GM15510 (cell line): Measurements from ENCODE around the gene PAM.

Source experiments
- POLR2A ChIP-seq: IDR thresholded peaks from 3 replicates; pipeline ENCODE4 v1.6.1; 2011; ENCODE audit warnings: borderline replicate concordance; ENCODE audit not compliant: insufficient read length; ENCODE audit errors: extremely low read depth

PAM gene

GRCh38 chr5:102789469-102789868 lies 34.4 kb downstream of the PAM start:
- TF ChIP-seq POLR2A: no peak

GRCh38 chr5:102790748-102791147 lies 35.6 kb downstream of the PAM start:
- no peak for TF ChIP-seq POLR2A

GRCh38 chr5:102792705-102793104 lies 37.6 kb downstream of the PAM start:
- TF ChIP-seq POLR2A: no peak

- TF ChIP-seq POLR2A: no peak
Measured at GRCh38 chr5:102794047-102794446, 38.9 kb downstream of the PAM start.

GRCh38 chr5:102794677-102795331 lies 39.7 kb downstream of the PAM start:
- no peak for TF ChIP-seq POLR2A

- TF ChIP-seq POLR2A: no peak
Measured at GRCh38 chr5:102795526-102795925, 40.4 kb downstream of the PAM start.

- no peak for TF ChIP-seq POLR2A
Measured at GRCh38 chr5:102796009-102796408, 40.9 kb downstream of the PAM start.

GRCh38 chr5:102796498-102796897 lies 41.4 kb downstream of the PAM start:
- no peak for TF ChIP-seq POLR2A

- no peak for TF ChIP-seq POLR2A
Measured at GRCh38 chr5:102797322-102797884, 42.3 kb downstream of the PAM start.

- TF ChIP-seq POLR2A: no peak
Measured at GRCh38 chr5:102798104-102798785, 43.1 kb downstream of the PAM start.

GRCh38 chr5:102799017-102799416 lies 43.9 kb downstream of the PAM start:
- TF ChIP-seq POLR2A: no peak

GRCh38 chr5:102800427-102800826 lies 45.3 kb downstream of the PAM start:
- TF ChIP-seq POLR2A: no peak

GRCh38 chr5:102801371-102801770 lies 46.3 kb downstream of the PAM start:
- no peak for TF ChIP-seq POLR2A

GRCh38 chr5:102802708-102803458 lies 47.8 kb downstream of the PAM start:
- TF ChIP-seq POLR2A: no peak

- TF ChIP-seq POLR2A: no peak
Measured at GRCh38 chr5:102807878-102808502, 52.9 kb downstream of the PAM start.
